Fibroblast of lung (primary cell): ENCODE data around the gene FAM169A.

Experiments used
- CTCF ChIP-seq, 2 donors: IDR thresholded peaks in 1 of 2; conservative IDR thresholded peaks in 1 of 2; 1 replicate in 1 of 2; 2 replicates in 1 of 2; pipeline ENCODE4 v1.5.1; 2011 to 2012; ENCODE audit warnings: low read length in 2 of 2, control low read depth in 1 of 2, inconsistent platforms in 1 of 2, low read depth in 1 of 2, mild to moderate bottlenecking in 1 of 2
- EZH2 ChIP-seq: IDR thresholded peaks from 2 replicates; pipeline ENCODE4 v1.5.1; 2012; ENCODE audit warnings: low read length, control low read depth, mild to moderate bottlenecking; ENCODE audit errors: missing control alignments

DNA sequence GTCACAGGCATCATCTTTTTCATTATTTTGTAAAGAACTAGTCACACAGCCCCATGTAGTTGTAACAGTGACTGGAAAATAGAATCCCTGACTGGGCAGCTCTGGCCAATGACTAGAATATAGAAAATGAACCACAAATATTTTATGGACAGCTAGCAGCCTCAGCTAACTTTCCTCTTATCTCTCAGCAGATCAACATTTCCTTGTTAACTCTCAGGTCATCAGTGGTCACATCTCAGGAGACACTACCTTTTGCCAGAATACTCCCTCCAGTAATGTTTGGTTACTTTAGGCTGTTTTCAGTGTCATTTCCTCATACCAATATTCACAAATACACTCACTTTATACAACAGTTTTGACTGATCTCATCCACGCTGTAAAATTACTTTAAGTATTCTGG lies 43.9 kb downstream of the FAM169A start:
- TF ChIP-seq CTCF (conservative IDR thresholded peaks at IDR 0.05 in 1 of 2, IDR thresholded peaks at IDR 0.05 in 1 of 2; ENCODE audit: low read depth in 1 of 2, low read length in 2 of 2) (no peak), EZH2 (no peak)
